GM21526 (cell line): Measurements from ENCODE around the gene RHOF.
"Not testable (repeated sequence)": the region's sequence is repeated elsewhere in the genome, so short reads cannot be mapped to it uniquely, and the experiment has no call there.

ENCODE experiments used
- ATAC-seq: cut with Tn5 transposase; IDR thresholded peaks from one replicate; pipeline ENCODE4 v1.9.1; 2021; ENCODE audit warnings: moderate library complexity; ENCODE audit not compliant: unreplicated experiment, low FRiP score

Gene RHOF

DNA sequence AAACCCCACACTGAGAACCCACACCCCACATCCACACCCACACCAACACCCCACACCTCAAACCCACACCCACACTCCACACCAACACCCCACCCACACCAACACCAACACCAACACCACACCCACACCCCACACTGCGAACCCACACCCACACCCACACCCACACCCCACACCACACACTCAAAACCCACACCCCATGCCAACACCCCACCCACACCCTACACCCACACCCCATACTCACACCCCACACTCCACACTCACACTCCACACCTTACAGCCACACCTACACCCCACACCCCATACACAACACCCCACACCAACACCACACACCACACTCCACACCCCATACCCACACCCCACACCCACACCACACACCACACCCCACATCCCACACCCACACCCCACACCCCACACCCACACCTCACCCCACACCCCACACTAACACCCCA, 43.0 kb downstream of the RHOF start:
- no peak for ATAC-seq

GRCh38 chr12:121749267-121749666, 44.2 kb downstream of the RHOF start:
- ATAC-seq = no peak

DNA sequence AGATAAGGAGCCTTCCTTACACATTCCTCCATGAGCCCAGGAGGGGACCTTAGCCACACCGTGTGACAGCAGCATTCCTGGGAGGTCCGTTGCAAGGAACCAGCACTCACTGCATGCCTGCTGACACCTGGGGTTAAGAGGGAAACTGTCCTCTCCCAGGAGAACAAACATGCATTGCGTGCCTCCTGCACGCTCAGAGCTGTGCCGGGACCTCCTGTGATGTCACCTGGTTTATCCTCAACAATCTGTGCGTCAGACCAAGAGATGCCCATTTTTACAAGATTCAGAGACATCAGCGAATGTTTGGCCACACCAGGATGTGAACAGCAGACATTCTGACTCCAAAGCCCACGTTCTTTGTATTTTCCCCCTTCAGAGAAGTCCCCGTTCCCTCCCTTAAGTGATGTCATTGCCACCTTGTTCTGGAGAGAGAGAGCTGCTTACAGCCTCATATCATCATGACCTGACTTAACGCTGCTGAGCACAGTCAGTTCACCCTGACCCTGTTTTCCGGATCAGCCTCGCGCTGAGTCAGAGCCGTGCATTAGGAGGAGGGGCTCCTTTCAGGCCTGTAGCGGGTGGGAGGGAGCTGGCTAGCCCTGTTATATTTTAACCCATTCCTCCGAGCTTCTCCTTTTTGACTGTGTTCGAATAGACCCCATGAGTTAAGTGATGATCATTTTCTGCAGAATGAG, 44.8 kb downstream of the RHOF start:
- ATAC-seq = no peak

GRCh38 chr12:121748218-121748570, 45.3 kb downstream of the RHOF start:
- ATAC-seq = no peak

GRCh38 chr12:121745545-121745944, 47.9 kb downstream of the RHOF start:
- ATAC-seq = not testable (repeated sequence)

GRCh38 chr12:121741743-121742142, 51.7 kb downstream of the RHOF start:
- ATAC-seq = no peak

GRCh38 chr12:121740847-121741246, 52.6 kb downstream of the RHOF start:
- no peak for ATAC-seq

- no peak for ATAC-seq
Measured at GRCh38 chr12:121738340-121738858, 55.1 kb downstream of the RHOF start.

DNA sequence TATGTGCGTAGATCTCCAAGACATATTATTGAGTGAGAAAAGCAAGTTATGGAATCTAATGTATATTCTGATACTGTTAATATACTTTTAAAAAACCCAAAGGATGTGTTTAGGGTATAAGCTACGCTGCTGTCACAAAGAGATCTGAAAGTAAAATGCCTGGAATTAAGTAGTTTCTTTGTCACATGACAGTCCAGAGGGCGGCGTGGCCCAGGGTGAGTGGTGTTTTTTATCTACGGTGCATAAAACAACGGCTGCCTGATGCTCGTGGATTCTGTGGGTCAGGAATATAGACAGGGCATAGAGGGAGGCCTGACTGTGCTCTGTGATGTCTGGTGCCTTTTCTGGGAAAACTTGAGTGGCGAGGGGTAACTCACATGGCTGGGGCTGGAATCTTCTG, 59.6 kb downstream of the RHOF start:
- ATAC-seq = no peak

DNA sequence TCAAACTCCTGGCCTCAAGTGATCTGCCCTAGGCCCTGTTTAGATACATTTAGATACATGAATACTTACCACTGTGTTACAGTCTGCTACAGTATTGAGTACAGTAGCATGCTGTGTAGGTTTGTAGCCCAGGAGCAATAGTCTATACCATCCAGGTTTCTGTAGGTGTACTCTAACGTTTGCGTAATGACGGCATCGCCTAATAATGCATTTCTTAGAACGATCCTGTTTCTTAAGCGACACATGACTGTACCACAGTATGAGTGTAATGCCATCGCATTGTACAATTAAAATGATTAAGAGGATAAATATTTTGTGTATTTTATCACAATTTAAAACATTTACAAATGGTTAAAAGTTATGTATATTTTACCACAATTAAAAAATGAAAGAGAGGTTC, 62.0 kb downstream of the RHOF start:
- no peak for ATAC-seq

GRCh38 chr12:121729021-121729420, 64.5 kb downstream of the RHOF start:
- no peak for ATAC-seq
